Progenitor cell of endocrine pancreas (in vitro differentiated cells): ENCODE results near the gene SMR3A. TPM values are rescaled to one million over a fixed set of nuclear protein-coding genes. Genes with fewer than 3 reads are reported as not detected.

Experiments used
- DNase-seq: peaks from one replicate; pipeline ENCODE4 v3.0.0; 2021; ENCODE audit warnings: low spot score; ENCODE audit not compliant: unreplicated experiment
- H3K27ac Mint-ChIP-seq: 2 replicates; pipeline ENCODE4 v1.8.0; 2021; ENCODE audit warnings: mild to moderate bottlenecking, moderate library complexity, mixed read lengths
- H3K27me3 Mint-ChIP-seq: 2 replicates; pipeline ENCODE4 v1.8.0; 2021; ENCODE audit warnings: mixed read lengths
- H3K36me3 Mint-ChIP-seq: 2 replicates; pipeline ENCODE4 v1.8.0; 2022; ENCODE audit warnings: mixed read lengths; ENCODE audit not compliant: insufficient read depth
- H3K4me1 Mint-ChIP-seq: 2 replicates; pipeline ENCODE4 v1.8.0; 2021; ENCODE audit warnings: low read depth, mixed read lengths
- H3K4me3 Mint-ChIP-seq: 2 replicates; pipeline ENCODE4 v1.8.0; 2021; ENCODE audit warnings: low read depth, mild to moderate bottlenecking, moderate library complexity, mixed read lengths
- H3K9me3 Mint-ChIP-seq: 2 replicates; pipeline ENCODE4 v1.8.0; 2021; ENCODE audit warnings: low read depth, mixed read lengths
- total RNA-seq: library from RNA; stranded (reverse); gene quantifications from 2 replicates; pipeline ENCODE4 v1.2.1, GENCODE V29; 2021
- TF ChIP-seq, protein P1 (sequence below): fragments of 200-600 bp; sonication (generic); IDR thresholded peaks from one replicate; pipeline ENCODE4 v1.5.0; 2021; ENCODE audit warnings: antibody characterized with exemption, mild to moderate bottlenecking; ENCODE audit not compliant: unreplicated experiment

The SMR3A gene
- total RNA-seq, 1 donor from 2014 or later = not detected

DNA sequence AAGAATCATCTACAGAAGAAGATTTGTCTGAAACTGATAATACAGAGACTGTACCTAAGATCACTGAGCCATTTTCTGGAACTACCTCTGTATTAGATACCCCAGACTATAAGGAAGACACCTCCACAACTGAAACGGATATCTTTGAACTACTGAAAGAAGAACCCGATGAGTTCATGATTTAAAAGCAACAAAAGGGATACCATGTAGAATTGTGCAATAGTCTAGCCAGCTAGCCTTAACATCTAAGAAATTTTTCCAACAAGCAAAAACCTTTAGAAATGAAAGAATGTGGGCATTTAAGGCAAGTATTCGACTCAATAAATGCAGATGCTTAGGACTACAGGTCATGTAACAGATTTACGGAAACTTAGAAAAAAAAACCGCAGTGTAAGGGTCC is 24.5 kb upstream of the SMR3A start:
- no peaks in the 10 kb centered on the region for H3K9me3 Mint-ChIP-seq
- H3K4me1 Mint-ChIP-seq = no peaks in the 10 kb centered on the region
- H3K27me3 Mint-ChIP-seq = no peaks in the 10 kb centered on the region
- no peak overlapping the region for H3K27ac Mint-ChIP-seq
- TF ChIP-seq, protein P1, sequence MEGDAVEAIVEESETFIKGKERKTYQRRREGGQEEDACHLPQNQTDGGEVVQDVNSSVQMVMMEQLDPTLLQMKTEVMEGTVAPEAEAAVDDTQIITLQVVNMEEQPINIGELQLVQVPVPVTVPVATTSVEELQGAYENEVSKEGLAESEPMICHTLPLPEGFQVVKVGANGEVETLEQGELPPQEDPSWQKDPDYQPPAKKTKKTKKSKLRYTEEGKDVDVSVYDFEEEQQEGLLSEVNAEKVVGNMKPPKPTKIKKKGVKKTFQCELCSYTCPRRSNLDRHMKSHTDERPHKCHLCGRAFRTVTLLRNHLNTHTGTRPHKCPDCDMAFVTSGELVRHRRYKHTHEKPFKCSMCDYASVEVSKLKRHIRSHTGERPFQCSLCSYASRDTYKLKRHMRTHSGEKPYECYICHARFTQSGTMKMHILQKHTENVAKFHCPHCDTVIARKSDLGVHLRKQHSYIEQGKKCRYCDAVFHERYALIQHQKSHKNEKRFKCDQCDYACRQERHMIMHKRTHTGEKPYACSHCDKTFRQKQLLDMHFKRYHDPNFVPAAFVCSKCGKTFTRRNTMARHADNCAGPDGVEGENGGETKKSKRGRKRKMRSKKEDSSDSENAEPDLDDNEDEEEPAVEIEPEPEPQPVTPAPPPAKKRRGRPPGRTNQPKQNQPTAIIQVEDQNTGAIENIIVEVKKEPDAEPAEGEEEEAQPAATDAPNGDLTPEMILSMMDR = no peak
- no peaks in the 10 kb centered on the region for H3K36me3 Mint-ChIP-seq
- H3K4me3 Mint-ChIP-seq = no peak overlapping the region
- no peak for DNase-seq

- Mint-ChIP-seq H3K27ac (no peak overlapping the region), H3K4me1 (no peaks in the 10 kb centered on the region), H3K9me3 (no peaks in the 10 kb centered on the region), H3K27me3 (no peaks in the 10 kb centered on the region), H3K36me3 (no peaks in the 10 kb centered on the region), H3K4me3 (no peak overlapping the region)
- no peak for DNase-seq
- TF ChIP-seq, protein P1 = no peak
Observed at GRCh38 chr4:70337886-70338420, 22.6 kb upstream of the SMR3A start.

GRCh38 chr4:70356185-70356584 is 4.4 kb upstream of the SMR3A start:
- no peaks in the 10 kb centered on the region for H3K27me3 Mint-ChIP-seq
- DNase-seq = no peak
- H3K4me1 Mint-ChIP-seq = no peaks in the 10 kb centered on the region
- no peak overlapping the region for H3K4me3 Mint-ChIP-seq
- TF ChIP-seq, protein P1 = no peak
- no peaks in the 10 kb centered on the region for H3K36me3 Mint-ChIP-seq
- no peak overlapping the region for H3K27ac Mint-ChIP-seq
- H3K9me3 Mint-ChIP-seq = no peaks in the 10 kb centered on the region

DNA sequence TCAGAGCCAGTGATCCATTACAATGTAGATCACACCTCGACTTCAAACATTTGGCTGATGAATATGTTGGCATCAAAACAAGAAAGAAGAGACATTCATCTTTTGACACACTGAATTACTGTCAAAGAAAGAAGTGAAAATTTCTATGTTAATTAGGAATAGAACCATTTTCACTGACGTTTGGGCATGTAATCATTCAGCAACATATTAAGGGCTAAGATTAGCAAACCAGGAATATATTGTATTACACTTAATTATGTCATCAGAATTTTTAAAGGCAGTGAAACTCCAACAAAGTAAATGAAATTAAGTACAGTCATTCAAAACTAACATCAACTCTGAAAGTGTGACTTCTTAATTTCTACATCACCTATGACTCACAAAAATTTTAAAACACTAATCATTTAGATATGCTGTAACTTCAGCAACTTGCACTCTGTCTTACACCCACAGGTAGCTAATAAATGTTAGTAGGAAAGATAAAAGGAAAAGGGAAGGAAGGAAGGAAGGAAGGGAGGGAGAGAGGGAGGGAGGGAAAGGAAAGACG is 1.4 kb upstream of the SMR3A start:
- TF ChIP-seq, protein P1 = no peak
- H3K9me3 Mint-ChIP-seq = no peaks in the 10 kb centered on the region
- no peak for DNase-seq
- no peak overlapping the region for H3K27ac Mint-ChIP-seq
- no peaks in the 10 kb centered on the region for H3K4me1 Mint-ChIP-seq
- no peaks in the 10 kb centered on the region for H3K36me3 Mint-ChIP-seq
- H3K4me3 Mint-ChIP-seq = no peak overlapping the region
- H3K27me3 Mint-ChIP-seq = no peaks in the 10 kb centered on the region

DNA sequence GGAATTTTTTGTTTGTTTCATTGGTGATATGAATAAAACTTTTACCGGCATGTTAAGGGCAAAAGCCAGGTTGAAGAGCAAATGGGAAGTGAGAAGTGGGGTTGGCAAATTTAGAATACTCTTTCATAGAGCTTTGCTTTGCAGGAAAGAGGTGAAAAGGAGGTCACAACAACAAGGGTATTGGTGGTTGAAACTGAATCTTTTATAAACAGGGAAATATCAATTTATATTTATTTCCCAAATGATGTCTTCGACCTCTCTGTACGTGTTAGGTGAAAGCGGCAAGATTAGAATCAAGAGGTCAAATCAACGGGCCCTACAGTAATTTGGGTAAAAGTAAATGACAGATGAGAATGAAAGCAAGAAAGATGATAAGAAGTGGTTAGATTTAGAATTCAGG is 3.4 kb downstream of the SMR3A start:
- TF ChIP-seq, protein P1 = no peak
- no peak overlapping the region for H3K4me3 Mint-ChIP-seq
- H3K4me1 Mint-ChIP-seq = no peaks in the 10 kb centered on the region
- no peaks in the 10 kb centered on the region for H3K27me3 Mint-ChIP-seq
- no peaks in the 10 kb centered on the region for H3K36me3 Mint-ChIP-seq
- H3K27ac Mint-ChIP-seq = no peak overlapping the region
- H3K9me3 Mint-ChIP-seq = no peaks in the 10 kb centered on the region
- DNase-seq = no peak
